OCI-M2 (cell line): ENCODE data around the gene CYS1.
"Not testable (repeated sequence)": the region's sequence is repeated elsewhere in the genome, so short reads cannot be mapped to it uniquely, and the experiment has no call there.

Experiments used
- DNase-seq: peaks from one replicate; lab custom pipeline; 2025; ENCODE audit not compliant: unreplicated experiment; lab: John Stamatoyannopoulos, UW

CYS1 gene

GRCh38 chr2:10079870-10080535 is at the start of gene CYS1:
TSS of gene CYS1 (minus strand) at chr2:10080411. CDS start at chr2:10080223, 188 bp downstream.
- no peak for DNase-seq

GRCh38 chr2:10129490-10129889 is 49.3 kb upstream of the CYS1 start:
- DNase-seq: no peak

- no peak for DNase-seq
These were observed 48.2 kb upstream of the CYS1 start for GRCh38 chr2:10128420-10128819.

GRCh38 chr2:10126632-10127026 is 46.4 kb upstream of the CYS1 start:
- no peak for DNase-seq

- no peak for DNase-seq
These were observed 45.8 kb upstream of the CYS1 start for GRCh38 chr2:10125842-10126631.

GRCh38 chr2:10124538-10125045 is 44.4 kb upstream of the CYS1 start:
- DNase-seq: peak; percentile 2

GRCh38 chr2:10123281-10123680 is 43.1 kb upstream of the CYS1 start:
- DNase-seq: no peak

- DNase-seq: peak; percentile 41
These were observed 42.5 kb upstream of the CYS1 start, which contains the start of gene RRM2 for GRCh38 chr2:10122500-10123280. TSS of gene RRM2 (plus strand) at chr2:10122739. CDS start at chr2:10122799, 60 bp downstream.

GRCh38 chr2:10120877-10121574 is 40.8 kb upstream of the CYS1 start:
- DNase-seq: no peak

GRCh38 chr2:10120158-10120876 is 40.1 kb upstream of the CYS1 start:
- peak; percentile 61 for DNase-seq

GRCh38 chr2:10119601-10120157 is 39.5 kb upstream of the CYS1 start:
- no peak for DNase-seq

- no peak for DNase-seq
These were observed 38.8 kb upstream of the CYS1 start for GRCh38 chr2:10119027-10119325.

- no peak for DNase-seq
These were observed 29.1 kb upstream of the CYS1 start for GRCh38 chr2:10109311-10109710.

- DNase-seq: not testable (repeated sequence)
These were observed 24.7 kb upstream of the CYS1 start for GRCh38 chr2:10104906-10105305.

- DNase-seq: no peak
These were observed 23.0 kb upstream of the CYS1 start for GRCh38 chr2:10103179-10103578.

GRCh38 chr2:10101491-10101890 is 21.3 kb upstream of the CYS1 start:
- DNase-seq: no peak

GRCh38 chr2:10097352-10098148 is 17.3 kb upstream of the CYS1 start:
- no peak for DNase-seq

- no peak for DNase-seq
These were observed 16.4 kb upstream of the CYS1 start for GRCh38 chr2:10096641-10097040.

GRCh38 chr2:10095175-10095574 is 15.0 kb upstream of the CYS1 start:
- no peak for DNase-seq
